ENCODE results near the gene MYO5B. TPM values are rescaled to one million over a fixed set of nuclear protein-coding genes. Genes with fewer than 3 reads are reported as not detected.

MYO5B gene
- total RNA-seq, 4 donors from 2014 or later, result 1.9 to 18.3 (median 4.4) TPM

DNA sequence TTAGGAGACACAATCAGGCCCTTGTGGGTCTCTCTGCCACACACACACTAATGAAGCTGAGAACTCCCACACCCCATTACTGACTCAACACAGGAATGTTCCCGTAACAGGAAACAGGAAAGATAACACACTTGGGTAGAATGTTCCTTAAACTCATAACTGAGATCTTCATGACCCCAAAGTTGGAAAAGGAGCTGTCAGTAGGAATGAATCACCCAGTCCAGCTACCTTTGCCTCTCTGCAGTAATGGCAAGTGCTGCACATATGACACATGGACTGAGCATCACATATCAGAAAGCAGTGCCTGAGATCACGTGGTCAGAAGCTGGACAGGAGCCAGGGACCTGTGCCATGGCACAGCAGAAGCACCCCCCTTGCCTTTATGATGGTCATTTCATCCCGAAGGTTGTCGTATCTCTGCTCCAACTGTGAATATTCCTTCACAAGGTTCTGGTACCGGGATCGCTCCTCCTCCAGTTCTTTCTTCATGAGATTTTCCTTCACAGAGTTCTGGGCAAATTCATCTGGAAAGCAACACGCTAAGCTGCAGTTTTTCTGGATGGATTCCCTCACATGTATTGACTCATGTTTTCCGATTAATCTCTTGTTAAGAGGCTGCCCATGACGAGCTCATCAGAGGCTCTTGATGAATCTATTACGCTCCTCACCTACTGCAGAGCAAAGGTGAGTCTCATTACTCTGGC lies 316.2 kb downstream of the MYO5B start:
- H3K9me3 ChIP-seq, result no peaks in the 10 kb centered on the region
- peaks cover 20% of the 10 kb centered on the region for H3K27me3 ChIP-seq
- 65% methylated on average over 10 of the region's 10 CpGs; no CpG with 5 or more reads in 1 of the 2 donors for WGBS, 2 donors (ENCODE audit: low coverage in 1 of 2)
- no peaks in the 10 kb centered on the region for H3K4me1 ChIP-seq
- H3K27ac ChIP-seq, result no peak overlapping the region
- ATAC-seq, result no peak
- H3K4me3 ChIP-seq, result no peak overlapping the region
- no peaks in the 10 kb centered on the region for H3K36me3 ChIP-seq
- TF ChIP-seq POLR2AphosphoS5 (IDR thresholded peaks at IDR 0.05) (no peak), EP300 (IDR thresholded peaks at IDR 0.05) (no peak), POLR2A (IDR thresholded peaks at IDR 0.05) (no peak)
- TF ChIP-seq, protein P1, sequence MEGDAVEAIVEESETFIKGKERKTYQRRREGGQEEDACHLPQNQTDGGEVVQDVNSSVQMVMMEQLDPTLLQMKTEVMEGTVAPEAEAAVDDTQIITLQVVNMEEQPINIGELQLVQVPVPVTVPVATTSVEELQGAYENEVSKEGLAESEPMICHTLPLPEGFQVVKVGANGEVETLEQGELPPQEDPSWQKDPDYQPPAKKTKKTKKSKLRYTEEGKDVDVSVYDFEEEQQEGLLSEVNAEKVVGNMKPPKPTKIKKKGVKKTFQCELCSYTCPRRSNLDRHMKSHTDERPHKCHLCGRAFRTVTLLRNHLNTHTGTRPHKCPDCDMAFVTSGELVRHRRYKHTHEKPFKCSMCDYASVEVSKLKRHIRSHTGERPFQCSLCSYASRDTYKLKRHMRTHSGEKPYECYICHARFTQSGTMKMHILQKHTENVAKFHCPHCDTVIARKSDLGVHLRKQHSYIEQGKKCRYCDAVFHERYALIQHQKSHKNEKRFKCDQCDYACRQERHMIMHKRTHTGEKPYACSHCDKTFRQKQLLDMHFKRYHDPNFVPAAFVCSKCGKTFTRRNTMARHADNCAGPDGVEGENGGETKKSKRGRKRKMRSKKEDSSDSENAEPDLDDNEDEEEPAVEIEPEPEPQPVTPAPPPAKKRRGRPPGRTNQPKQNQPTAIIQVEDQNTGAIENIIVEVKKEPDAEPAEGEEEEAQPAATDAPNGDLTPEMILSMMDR (IDR thresholded peaks at IDR 0.05), result no peak

DNA sequence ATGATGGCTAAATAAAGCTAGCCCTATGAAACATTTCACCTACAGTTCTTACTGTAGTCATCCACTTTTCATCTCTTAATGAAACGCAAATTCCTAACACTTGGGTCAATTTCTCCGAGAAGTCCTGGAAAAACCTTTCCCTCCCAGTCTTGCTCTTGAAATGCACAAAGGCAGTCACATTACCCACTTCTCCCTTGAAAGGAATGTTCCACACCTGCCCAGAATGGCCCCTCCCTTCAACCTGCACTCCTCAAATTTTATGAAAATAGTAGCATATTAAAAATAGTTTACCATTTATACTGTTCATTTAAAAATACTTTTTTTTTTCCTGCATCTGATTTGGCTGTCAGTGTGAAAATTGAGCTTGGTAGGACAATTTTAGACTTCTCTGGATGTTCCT lies 316.9 kb downstream of the MYO5B start:
- H3K27me3 ChIP-seq, result peaks cover 20% of the 10 kb centered on the region
- H3K27ac ChIP-seq, result no peak overlapping the region
- no peak for TF ChIP-seq POLR2AphosphoS5 (IDR thresholded peaks at IDR 0.05)
- TF ChIP-seq, protein P1 (IDR thresholded peaks at IDR 0.05), result no peak
- TF ChIP-seq EP300 (IDR thresholded peaks at IDR 0.05), result no peak
- no peak for TF ChIP-seq POLR2A (IDR thresholded peaks at IDR 0.05)
- H3K4me1 ChIP-seq, result no peaks in the 10 kb centered on the region
- ATAC-seq, result no peak
- no peaks in the 10 kb centered on the region for H3K36me3 ChIP-seq
- WGBS, 2 donors (ENCODE audit: low coverage in 1 of 2), result 92% methylated on average over 2 of the region's 2 CpGs; no CpG with 5 or more reads in 1 of the 2 donors
- H3K9me3 ChIP-seq, result no peaks in the 10 kb centered on the region
- no peak overlapping the region for H3K4me3 ChIP-seq

DNA sequence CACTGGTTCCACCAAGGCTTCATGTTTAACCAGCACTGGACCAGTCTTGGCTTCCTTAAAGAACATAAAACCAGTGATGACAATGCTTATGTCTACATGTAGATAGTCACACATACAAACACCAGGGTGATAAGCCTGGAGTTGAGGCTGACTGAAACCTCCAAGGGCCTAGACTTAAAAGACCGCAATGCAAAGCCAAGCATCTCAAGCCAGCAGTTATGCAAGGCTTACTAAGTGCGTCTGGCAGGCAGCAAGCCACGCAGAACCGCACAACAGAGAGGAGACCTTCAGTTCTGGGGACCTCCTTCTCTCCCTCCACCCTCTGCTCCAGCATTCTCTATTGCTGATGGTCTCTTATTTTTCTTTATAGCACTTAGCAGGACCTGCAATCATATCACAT lies 318.4 kb downstream of the MYO5B start:
- Histone ChIP-seq H3K4me3 (no peak overlapping the region), H3K4me1 (no peaks in the 10 kb centered on the region), H3K9me3 (no peaks in the 10 kb centered on the region), H3K27ac (no peak overlapping the region), H3K27me3 (peaks cover 20% of the 10 kb centered on the region), H3K36me3 (no peaks in the 10 kb centered on the region)
- no peak for ATAC-seq
- no peak for TF ChIP-seq EP300 (IDR thresholded peaks at IDR 0.05)
- TF ChIP-seq, protein P1 (IDR thresholded peaks at IDR 0.05), result no peak
- no peak for TF ChIP-seq POLR2A (IDR thresholded peaks at IDR 0.05)
- TF ChIP-seq POLR2AphosphoS5 (IDR thresholded peaks at IDR 0.05), result no peak
- 69 to 82% methylated on average over 4 of the region's 4 CpGs for WGBS, 2 donors (ENCODE audit: low coverage in 1 of 2)

DNA sequence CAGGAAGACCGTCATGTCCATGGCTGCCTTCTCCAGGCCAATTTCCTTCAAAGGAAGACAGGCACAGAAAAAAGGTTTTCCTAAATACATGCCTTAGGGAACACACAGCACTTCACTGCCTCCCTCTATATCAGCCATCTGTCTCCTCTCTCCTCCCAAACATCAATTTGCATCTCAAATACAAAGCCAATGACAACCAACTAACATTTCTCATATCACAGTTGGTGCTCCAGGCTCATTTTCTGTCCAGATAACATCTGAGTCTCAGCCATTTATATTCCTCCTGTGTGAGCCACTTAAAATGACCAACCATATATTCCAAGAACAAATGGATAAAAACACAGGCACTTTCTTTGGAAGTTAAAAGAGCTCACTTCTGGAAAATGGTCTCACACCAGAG lies 319.2 kb downstream of the MYO5B start:
- TF ChIP-seq EP300 (IDR thresholded peaks at IDR 0.05) (no peak), POLR2AphosphoS5 (IDR thresholded peaks at IDR 0.05) (no peak), POLR2A (IDR thresholded peaks at IDR 0.05) (no peak)
- TF ChIP-seq, protein P1 (IDR thresholded peaks at IDR 0.05), result no peak
- no peak overlapping the region for H3K27ac ChIP-seq
- WGBS, 2 donors (ENCODE audit: low coverage in 1 of 2), result 70 to 83% methylated on average over 1 of the region's 1 CpG
- peaks cover 17% of the 10 kb centered on the region for H3K27me3 ChIP-seq
- no peaks in the 10 kb centered on the region for H3K4me1 ChIP-seq
- H3K4me3 ChIP-seq, result no peak overlapping the region
- ATAC-seq, result no peak
- H3K9me3 ChIP-seq, result no peaks in the 10 kb centered on the region
- H3K36me3 ChIP-seq, result no peaks in the 10 kb centered on the region

DNA sequence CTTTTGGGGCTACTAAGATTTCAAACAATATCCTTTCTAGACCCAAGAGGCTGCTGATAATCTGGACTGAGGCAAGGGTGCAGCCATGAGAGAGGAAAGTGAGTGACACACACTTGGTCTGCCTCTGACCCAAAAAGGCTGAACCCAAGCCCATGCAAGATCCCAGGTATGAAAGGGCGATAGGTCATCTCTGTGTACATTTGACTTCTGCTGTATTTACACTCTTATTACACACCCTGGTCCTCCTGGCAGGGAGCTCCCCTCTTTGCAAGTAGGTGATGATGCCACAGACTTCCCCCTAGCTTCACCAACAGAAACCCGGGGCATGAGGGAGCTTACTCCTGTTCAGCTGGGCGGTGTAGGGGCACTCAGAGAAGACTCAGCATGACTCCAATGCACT lies 319.8 kb downstream of the MYO5B start:
- TF ChIP-seq POLR2AphosphoS5 (IDR thresholded peaks at IDR 0.05) (no peak), EP300 (IDR thresholded peaks at IDR 0.05) (no peak), POLR2A (IDR thresholded peaks at IDR 0.05) (no peak)
- TF ChIP-seq, protein P1 (IDR thresholded peaks at IDR 0.05), result no peak
- Histone ChIP-seq H3K4me3 (no peak overlapping the region), H3K27ac (no peak overlapping the region), H3K36me3 (no peaks in the 10 kb centered on the region), H3K27me3 (peaks cover 12% of the 10 kb centered on the region), H3K9me3 (no peaks in the 10 kb centered on the region), H3K4me1 (no peaks in the 10 kb centered on the region)
- WGBS, 2 donors (ENCODE audit: low coverage in 1 of 2), result 74 to 83% methylated on average over 1 to 3 of the region's 3 CpGs
- ATAC-seq, result no peak
